Spinal cord (tissue), 10 donors: Measurements from ENCODE around the gene SEPTIN2. TPM values are rescaled to one million over a fixed set of nuclear protein-coding genes. Genes with fewer than 3 reads are reported as not detected.
"Not testable (repeated sequence)": the region's sequence is repeated elsewhere in the genome, so short reads cannot be mapped to it uniquely, and the experiment has no call there.

ENCODE experiments used
- DNase-seq, 6 donors: peaks; one replicate each; pipeline versions ENCODE4 v3.0.0 to v3.0.0-alpha.2; 2013 to 2015; ENCODE audit warnings: low spot score in 6 of 6, low read depth in 4 of 6
- H3K27ac ChIP-seq: one replicate; pipeline ENCODE4 v1.5.1; 2013; ENCODE audit warnings: low read depth, low read length, control low read depth
- H3K27me3 ChIP-seq: one replicate; pipeline ENCODE4 v1.6.1; 2013; ENCODE audit warnings: low read length; ENCODE audit not compliant: control insufficient read depth, insufficient read depth
- H3K36me3 ChIP-seq: one replicate; pipeline ENCODE4 v1.6.1; 2013; ENCODE audit warnings: low read length; ENCODE audit not compliant: control insufficient read depth, insufficient read depth
- H3K4me1 ChIP-seq: one replicate; pipeline ENCODE4 v1.6.1; 2013; ENCODE audit warnings: low read length; ENCODE audit not compliant: control insufficient read depth, insufficient read depth
- H3K4me3 ChIP-seq: one replicate; pipeline ENCODE4 v1.5.1; 2013; ENCODE audit warnings: low read depth, low read length, control low read depth
- H3K9me3 ChIP-seq: one replicate; pipeline ENCODE4 v1.6.1; 2013; ENCODE audit warnings: low read length; ENCODE audit not compliant: control insufficient read depth, insufficient read depth
- WGBS: methylation state at CpG from one replicate; pipeline ENCODE4 v1.1.5; 2013; ENCODE audit warnings: missing lambda C conversion rate; ENCODE audit not compliant: insufficient coverage; 5-methylcytosine and 5-hydroxymethylcytosine counted together
- polyA plus RNA-seq, 2 donors: library from polyadenylated mRNA; unstranded; fragments of 120-200 nt; gene quantifications; one replicate each; pipeline ENCODE4 v1.2.1, GENCODE V29; 2013; ENCODE audit not compliant: insufficient read length in 2 of 2
- total RNA-seq, 2 donors: library from RNA; depleted of rRNA in 1 of 2; stranded (reverse); fragments of 120-200 nt in 1 of 2; fragments of >200 nt in 1 of 2; gene quantifications; one replicate each; pipeline versions ENCODE4 v1.2.3 to v1.2.4, GENCODE V29; 2013 to 2014
- donor health status: healthy.

SEPTIN2 gene
- total and polyA plus RNA-seq, 4 donors, result 460 to 582 (median 507) TPM

- Histone ChIP-seq H3K36me3 (no peaks in the 10 kb centered on the region), H3K27ac (no peak overlapping the region), H3K4me1 (peaks cover 15% of the 10 kb centered on the region), H3K9me3 (no peaks in the 10 kb centered on the region), H3K27me3 (no peaks in the 10 kb centered on the region), H3K4me3 (no peak overlapping the region)
- no CpG with 5 or more reads among the region's 3 CpGs for WGBS
- DNase-seq, result no peak
Measured at GRCh38 chr2:241368643-241369042, 52.9 kb downstream of the SEPTIN2 start.

- peaks cover 8% of the 10 kb centered on the region for H3K4me1 ChIP-seq
- peak overlapping the region; percentile 4 for H3K27ac ChIP-seq
- peaks cover 11% of the 10 kb centered on the region for H3K36me3 ChIP-seq
- DNase-seq, result peak in 2 of 6 donors; percentile 41 to 56
- H3K27me3 ChIP-seq, result no peaks in the 10 kb centered on the region
- H3K4me3 ChIP-seq, result no peak overlapping the region
- 56% methylated on average over 5 of the region's 11 CpGs for WGBS
- H3K9me3 ChIP-seq, result no peaks in the 10 kb centered on the region
Measured at GRCh38 chr2:241372361-241372992, 56.8 kb downstream of the SEPTIN2 start.

GRCh38 chr2:241373446-241373845 is 57.7 kb downstream of the SEPTIN2 start:
- Histone ChIP-seq H3K27ac (no peak overlapping the region), H3K9me3 (no peaks in the 10 kb centered on the region), H3K36me3 (peaks cover 11% of the 10 kb centered on the region), H3K4me1 (peaks cover 5% of the 10 kb centered on the region), H3K27me3 (no peaks in the 10 kb centered on the region), H3K4me3 (no peak overlapping the region)
- DNase-seq, result peak in 2 of 6 donors; percentile 12 to 67
- no CpG with 5 or more reads among the region's 3 CpGs for WGBS

GRCh38 chr2:241373906-241374305 is 58.2 kb downstream of the SEPTIN2 start:
- 94% methylated on average over 3 of the region's 6 CpGs for WGBS
- not testable (repeated sequence) for H3K4me1 ChIP-seq, H3K27ac ChIP-seq, H3K4me3 ChIP-seq, H3K27me3 ChIP-seq, H3K9me3 ChIP-seq, DNase-seq
- peaks cover 11% of the 10 kb centered on the region for H3K36me3 ChIP-seq

GRCh38 chr2:241375300-241375699 is 59.6 kb downstream of the SEPTIN2 start:
- no peak for DNase-seq
- H3K27ac ChIP-seq, result no peak overlapping the region
- no peak overlapping the region for H3K4me3 ChIP-seq
- H3K9me3 ChIP-seq, result no peaks in the 10 kb centered on the region
- 88% methylated on average over 1 of the region's 1 CpG for WGBS
- H3K27me3 ChIP-seq, result no peaks in the 10 kb centered on the region
- peaks cover 11% of the 10 kb centered on the region for H3K36me3 ChIP-seq
- peaks cover 5% of the 10 kb centered on the region for H3K4me1 ChIP-seq

- no peaks in the 10 kb centered on the region for H3K27me3 ChIP-seq
- WGBS, result no CpG with 5 or more reads among the region's 2 CpGs
- H3K4me1 ChIP-seq, result peaks cover 10% of the 10 kb centered on the region
- H3K4me3 ChIP-seq, result no peak overlapping the region
- DNase-seq, result no peak
- peaks cover 11% of the 10 kb centered on the region for H3K36me3 ChIP-seq
- no peak overlapping the region for H3K27ac ChIP-seq
- H3K9me3 ChIP-seq, result no peaks in the 10 kb centered on the region
Measured at GRCh38 chr2:241376808-241377207, 61.1 kb downstream of the SEPTIN2 start.

- Histone ChIP-seq H3K4me3 (no peak overlapping the region), H3K4me1 (peaks cover 9% of the 10 kb centered on the region), H3K27ac (no peak overlapping the region), H3K27me3 (no peaks in the 10 kb centered on the region), H3K9me3 (no peaks in the 10 kb centered on the region), H3K36me3 (peaks cover 15% of the 10 kb centered on the region)
- no CpG with 5 or more reads among the region's 2 CpGs for WGBS
- no peak for DNase-seq
Measured at GRCh38 chr2:241378816-241379215, 63.1 kb downstream of the SEPTIN2 start.

- peak in 1 of 6 donors; percentile 21 for DNase-seq
- WGBS, result 90% methylated on average over 3 of the region's 9 CpGs
- no peaks in the 10 kb centered on the region for H3K27me3 ChIP-seq
- H3K9me3 ChIP-seq, result no peaks in the 10 kb centered on the region
- peaks cover 9% of the 10 kb centered on the region for H3K4me1 ChIP-seq
- H3K36me3 ChIP-seq, result peaks cover 11% of the 10 kb centered on the region
- H3K4me3 ChIP-seq, result no peak overlapping the region
- peak overlapping the region; percentile 57 for H3K27ac ChIP-seq
Measured at GRCh38 chr2:241379481-241380480, 64.1 kb downstream of the SEPTIN2 start.

GRCh38 chr2:241381872-241382271 is 66.1 kb downstream of the SEPTIN2 start:
- Histone ChIP-seq H3K27ac (no peak overlapping the region), H3K36me3 (peaks cover 4% of the 10 kb centered on the region), H3K9me3 (no peaks in the 10 kb centered on the region), H3K27me3 (no peaks in the 10 kb centered on the region), H3K4me1 (peaks cover 15% of the 10 kb centered on the region), H3K4me3 (no peak overlapping the region)
- WGBS, result 66% methylated on average over 2 of the region's 4 CpGs
- DNase-seq, result no peak
